Muscle layer of duodenum (tissue), 2 donors: ENCODE results near the gene ATP9A.
"Not testable (repeated sequence)": the region's sequence is repeated elsewhere in the genome, so short reads cannot be mapped to it uniquely, and the experiment has no call there.

Source experiments
- H3K27ac ChIP-seq: one replicate; pipeline ENCODE4 v1.7.0; 2013; ENCODE audit warnings: mild to moderate bottlenecking, low read length
- H3K27me3 ChIP-seq: one replicate; pipeline ENCODE4 v1.7.0; 2013; ENCODE audit warnings: low read depth, mild to moderate bottlenecking, control low read depth, low read length
- H3K36me3 ChIP-seq, 2 donors: one replicate each; pipeline ENCODE4 v1.7.0; 2013; ENCODE audit warnings: low read length in 2 of 2, control low read depth in 1 of 2, mild to moderate bottlenecking in 1 of 2; ENCODE audit not compliant: insufficient read depth in 2 of 2, control insufficient read depth in 1 of 2
- H3K4me1 ChIP-seq, 2 donors: one replicate each; pipeline ENCODE4 v1.7.0; 2013; ENCODE audit warnings: low read length in 2 of 2, mild to moderate bottlenecking in 2 of 2, control low read depth in 1 of 2, moderate library complexity in 1 of 2; ENCODE audit not compliant: insufficient read depth in 2 of 2, control insufficient read depth in 1 of 2
- H3K4me3 ChIP-seq, 2 donors: one replicate each; pipeline ENCODE4 v1.7.0; 2013; ENCODE audit warnings: low read length in 2 of 2, low read depth in 1 of 2, mild to moderate bottlenecking in 1 of 2
- H3K9me3 ChIP-seq, 2 donors: one replicate each; pipeline ENCODE4 v1.7.0; 2013; ENCODE audit warnings: low read length in 2 of 2, control low read depth in 1 of 2, mild to moderate bottlenecking in 1 of 2; ENCODE audit not compliant: control insufficient read depth in 1 of 2
- donor health status: healthy.

ATP9A gene

GRCh38 chr20:51660672-51661608 is 107.2 kb downstream of the ATP9A start:
- Histone ChIP-seq H3K27me3 (no peaks in the 10 kb centered on the region), H3K9me3 (no peaks in the 10 kb centered on the region), H3K27ac (no peak overlapping the region), H3K4me3 (no peak overlapping the region), H3K36me3 (peaks cover 11 to 19% of the 10 kb centered on the region in 2 donors), H3K4me1 (no peaks in the 10 kb centered on the region)

GRCh38 chr20:51659491-51660050 is 108.6 kb downstream of the ATP9A start:
- Histone ChIP-seq H3K36me3 (peaks cover 11 to 21% of the 10 kb centered on the region in 2 donors), H3K4me1 (no peaks in the 10 kb centered on the region), H3K27ac (no peak overlapping the region), H3K27me3 (no peaks in the 10 kb centered on the region), H3K4me3 (no peak overlapping the region), H3K9me3 (no peaks in the 10 kb centered on the region)

DNA sequence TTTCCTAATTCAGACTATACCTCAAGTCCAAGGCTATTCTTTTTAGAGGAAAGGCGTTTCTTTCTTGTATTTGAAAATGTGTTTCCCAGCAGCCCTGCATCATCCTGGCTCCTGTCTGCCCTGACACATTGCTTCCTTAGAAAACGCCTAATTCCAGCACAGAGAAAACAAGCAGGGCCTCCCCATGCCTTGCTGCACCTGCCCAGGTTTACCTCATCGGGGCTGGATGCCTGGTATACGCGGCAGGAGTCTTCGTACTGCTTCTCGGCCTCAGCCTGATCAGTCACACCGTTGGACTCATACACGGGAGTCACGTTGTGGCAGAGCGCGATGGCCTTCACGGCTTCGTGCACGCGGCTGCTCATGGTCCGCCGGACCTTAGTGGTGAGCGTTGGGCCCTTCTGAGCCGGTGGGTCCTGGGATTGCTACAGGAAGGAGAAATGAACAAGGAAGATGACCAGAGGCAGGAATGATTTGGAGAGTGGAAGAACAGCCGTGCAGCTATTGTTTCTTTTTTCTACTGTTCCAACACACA is 111.4 kb downstream of the ATP9A start:
- no peaks in the 10 kb centered on the region for H3K27me3 ChIP-seq
- H3K4me3 ChIP-seq = no peak overlapping the region
- H3K36me3 ChIP-seq = peaks cover 11 to 21% of the 10 kb centered on the region in 2 donors
- no peak overlapping the region for H3K27ac ChIP-seq
- no peaks in the 10 kb centered on the region for H3K9me3 ChIP-seq
- H3K4me1 ChIP-seq = peaks cover 0 to 4% of the 10 kb centered on the region in 2 donors

GRCh38 chr20:51656089-51656488 is 112.1 kb downstream of the ATP9A start:
- peaks cover 11 to 21% of the 10 kb centered on the region in 2 donors for H3K36me3 ChIP-seq
- not testable (repeated sequence) for H3K4me1 ChIP-seq, H3K4me3 ChIP-seq, H3K27me3 ChIP-seq, H3K9me3 ChIP-seq, H3K27ac ChIP-seq

DNA sequence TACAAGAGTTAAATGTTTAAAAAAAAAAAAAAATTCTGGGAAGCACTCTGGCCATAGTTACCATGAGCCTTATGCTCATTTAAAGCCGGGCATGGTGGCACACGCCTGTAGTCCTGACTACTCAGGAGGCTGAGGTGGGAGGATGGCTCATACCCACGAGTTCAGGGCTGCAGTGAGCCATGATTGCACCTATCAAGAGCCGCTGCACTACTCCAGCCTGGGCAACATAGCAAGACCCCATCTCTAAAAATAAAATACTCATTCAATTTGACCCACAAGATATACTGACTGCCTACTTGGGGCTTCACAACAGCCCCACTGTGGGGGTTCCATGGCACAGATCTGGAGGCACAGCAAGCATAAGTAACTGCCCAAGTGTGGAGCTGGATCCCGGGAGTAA is 113.7 kb downstream of the ATP9A start:
- no peaks in the 10 kb centered on the region for H3K9me3 ChIP-seq
- no peak overlapping the region for H3K4me3 ChIP-seq
- H3K4me1 ChIP-seq = peaks cover 0 to 6% of the 10 kb centered on the region in 2 donors
- H3K27ac ChIP-seq = no peak overlapping the region
- H3K27me3 ChIP-seq = no peaks in the 10 kb centered on the region
- H3K36me3 ChIP-seq = peaks cover 10 to 21% of the 10 kb centered on the region in 2 donors

GRCh38 chr20:51654060-51654459 is 114.1 kb downstream of the ATP9A start:
- H3K4me1 ChIP-seq = peaks cover 0 to 6% of the 10 kb centered on the region in 2 donors
- H3K4me3 ChIP-seq = no peak overlapping the region
- no peaks in the 10 kb centered on the region for H3K9me3 ChIP-seq
- H3K27ac ChIP-seq = no peak overlapping the region
- H3K36me3 ChIP-seq = peaks cover 6 to 21% of the 10 kb centered on the region in 2 donors
- H3K27me3 ChIP-seq = no peaks in the 10 kb centered on the region

GRCh38 chr20:51653226-51653625 is 115.0 kb downstream of the ATP9A start:
- H3K36me3 ChIP-seq = peaks cover 6 to 25% of the 10 kb centered on the region in 2 donors
- no peaks in the 10 kb centered on the region for H3K27me3 ChIP-seq
- H3K27ac ChIP-seq = no peak overlapping the region
- H3K4me1 ChIP-seq = peaks cover 0 to 6% of the 10 kb centered on the region in 2 donors
- H3K4me3 ChIP-seq = no peak overlapping the region
- H3K9me3 ChIP-seq = no peaks in the 10 kb centered on the region

GRCh38 chr20:51651921-51652549 is 116.2 kb downstream of the ATP9A start:
- peaks cover 8 to 21% of the 10 kb centered on the region in 2 donors for H3K36me3 ChIP-seq
- peaks cover 0 to 6% of the 10 kb centered on the region in 2 donors for H3K4me1 ChIP-seq
- no peaks in the 10 kb centered on the region for H3K9me3 ChIP-seq
- H3K4me3 ChIP-seq = no peak overlapping the region
- H3K27ac ChIP-seq = no peak overlapping the region
- no peaks in the 10 kb centered on the region for H3K27me3 ChIP-seq

- Histone ChIP-seq H3K36me3 (peaks cover 4 to 9% of the 10 kb centered on the region in 2 donors), H3K4me3 (no peak overlapping the region), H3K27me3 (no peaks in the 10 kb centered on the region), H3K4me1 (peaks cover 0 to 6% of the 10 kb centered on the region in 2 donors), H3K27ac (no peak overlapping the region), H3K9me3 (no peaks in the 10 kb centered on the region)
These were observed 117.5 kb downstream of the ATP9A start for GRCh38 chr20:51650685-51651134.

DNA sequence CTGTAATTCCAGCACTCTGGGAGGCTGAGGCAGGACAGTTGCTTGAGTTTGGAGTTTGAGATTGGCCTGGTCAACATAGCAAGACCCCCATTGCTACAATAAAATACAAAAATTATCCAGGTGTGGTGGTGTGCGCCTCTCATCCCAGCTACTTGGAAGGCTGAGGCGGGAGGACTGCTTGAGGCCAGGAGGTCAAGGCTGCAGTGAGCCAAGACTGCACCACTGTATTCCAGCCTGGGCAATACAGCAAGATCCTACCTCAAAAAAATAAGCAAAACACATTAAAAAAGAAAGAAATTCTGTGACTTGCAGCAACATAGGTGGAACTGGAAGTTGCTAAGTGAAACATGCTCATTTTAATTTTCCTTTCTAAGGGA is 119.6 kb downstream of the ATP9A start:
- H3K27me3 ChIP-seq = no peaks in the 10 kb centered on the region
- H3K27ac ChIP-seq = no peak overlapping the region
- peaks cover 0 to 6% of the 10 kb centered on the region in 2 donors for H3K4me1 ChIP-seq
- no peaks in the 10 kb centered on the region for H3K9me3 ChIP-seq
- no peak overlapping the region for H3K4me3 ChIP-seq
- peaks cover 4 to 9% of the 10 kb centered on the region in 2 donors for H3K36me3 ChIP-seq
